Osteoblast (primary cell): Measurements from ENCODE around the gene PHOX2B. TPM values are rescaled to one million over a fixed set of nuclear protein-coding genes. Genes with fewer than 3 reads are reported as not detected.

Experiments used
- DNase-seq: peaks from one replicate; pipeline ENCODE4 v3.0.0; 2011; ENCODE audit warnings: low spot score, mixed read lengths; ENCODE audit not compliant: insufficient read length; ENCODE audit errors: missing footprints
- H2AFZ ChIP-seq: 2 replicates; pipeline ENCODE4 v1.6.0; 2011; ENCODE audit warnings: mild to moderate bottlenecking, low read length
- H3K27ac ChIP-seq: 2 replicates; pipeline ENCODE4 v1.5.1; 2011; ENCODE audit warnings: mild to moderate bottlenecking, low read depth, low read length, moderate library complexity
- H3K27me3 ChIP-seq: 2 replicates; pipeline ENCODE4 v1.6.0; 2012; ENCODE audit warnings: mild to moderate bottlenecking, control low read depth, inconsistent platforms, low read length, moderate library complexity; ENCODE audit not compliant: insufficient read depth
- H3K36me3 ChIP-seq: 2 replicates; pipeline ENCODE4 v1.5.1; 2011; ENCODE audit warnings: mild to moderate bottlenecking, low read length, control low read depth, moderate library complexity; ENCODE audit not compliant: insufficient read depth
- H3K4me1 ChIP-seq: 2 replicates; pipeline ENCODE4 v1.5.1; 2011; ENCODE audit warnings: mild to moderate bottlenecking, low read length, control low read depth, moderate library complexity; ENCODE audit not compliant: insufficient read depth
- H3K4me2 ChIP-seq: 2 replicates; pipeline ENCODE4 v1.6.0; 2011; ENCODE audit warnings: mild to moderate bottlenecking, low read length; ENCODE audit not compliant: insufficient read depth
- H3K4me3 ChIP-seq: fragments of 200-600 bp; sonication (generic); 3 replicates; pipeline ENCODE4 v1.5.1; 2012; ENCODE audit warnings: mild to moderate bottlenecking, low read length, inconsistent platforms; ENCODE audit not compliant: insufficient read depth
- H3K79me2 ChIP-seq: 2 replicates; pipeline ENCODE4 v1.6.0; 2012; ENCODE audit warnings: mild to moderate bottlenecking, low read length, control low read depth, inconsistent platforms; ENCODE audit not compliant: insufficient read depth
- H3K9me3 ChIP-seq: 2 replicates; pipeline ENCODE4 v1.5.1; 2011; ENCODE audit warnings: low read depth, low read length, control low read depth
- H4K20me1 ChIP-seq: 2 replicates; pipeline ENCODE4 v1.6.0; 2012; ENCODE audit warnings: mild to moderate bottlenecking, low read length, control low read depth; ENCODE audit not compliant: insufficient read depth
- CTCF ChIP-seq: IDR thresholded peaks from 2 replicates; pipeline ENCODE4 v1.5.1; 2011; ENCODE audit warnings: mild to moderate bottlenecking, low read depth, low read length, moderate library complexity; ENCODE audit errors: extremely low read depth
- small RNA-seq: library from RNA; depleted of rRNA; stranded (forward); fragments of <200 nt; gene quantifications from one replicate; pipeline ENCODE3, GENCODE V24; 2012
- total RNA-seq: library from RNA; depleted of rRNA; stranded (reverse); fragments of >200 nt; gene quantifications from 2 replicates; pipeline ENCODE4 v1.2.3, GENCODE V29; 2012

The PHOX2B gene
- total RNA-seq, 1 donor, result not detected

- no peaks in the 10 kb centered on the region for H4K20me1 ChIP-seq
- no peak for TF ChIP-seq CTCF
These were observed 45.8 kb downstream of the PHOX2B start for GRCh38 chr4:41702770-41703169.

GRCh38 chr4:41701983-41702382 is 46.5 kb downstream of the PHOX2B start:
- no peaks in the 10 kb centered on the region for H3K36me3 ChIP-seq
- no peaks in the 10 kb centered on the region for H4K20me1 ChIP-seq
- no peak overlapping the region for H3K4me3 ChIP-seq
- H3K4me2 ChIP-seq, result no peak overlapping the region
- no peaks in the 10 kb centered on the region for H3K27me3 ChIP-seq
- H3K4me1 ChIP-seq, result no peaks in the 10 kb centered on the region
- no peak overlapping the region for H3K27ac ChIP-seq
- DNase-seq, result no peak
- no peak overlapping the region for H2AFZ ChIP-seq
- TF ChIP-seq CTCF, result no peak
- no peaks in the 10 kb centered on the region for H3K79me2 ChIP-seq
- no peaks in the 10 kb centered on the region for H3K9me3 ChIP-seq

More at GRCh38 chr4:41702770-41703169, 45.8 kb downstream of the PHOX2B start:
- Histone ChIP-seq H3K27ac (no peak overlapping the region), H3K36me3 (no peaks in the 10 kb centered on the region), H3K79me2 (no peaks in the 10 kb centered on the region), H3K4me1 (no peaks in the 10 kb centered on the region), H3K4me2 (no peak overlapping the region), H3K27me3 (no peaks in the 10 kb centered on the region), H3K4me3 (no peak overlapping the region), H2AFZ (no peak overlapping the region), H3K9me3 (no peaks in the 10 kb centered on the region)
- DNase-seq, result no peak

- Histone ChIP-seq H4K20me1 (no peaks in the 10 kb centered on the region), H3K79me2 (no peaks in the 10 kb centered on the region), H3K9me3 (no peaks in the 10 kb centered on the region), H3K36me3 (no peaks in the 10 kb centered on the region), H3K4me2 (no peak overlapping the region), H3K4me3 (no peak overlapping the region), H3K27ac (no peak overlapping the region), H3K4me1 (no peaks in the 10 kb centered on the region), H2AFZ (no peak overlapping the region), H3K27me3 (no peaks in the 10 kb centered on the region)
- TF ChIP-seq CTCF, result no peak
- DNase-seq, result no peak
These were observed 51.8 kb downstream of the PHOX2B start for GRCh38 chr4:41696763-41697162.

- H3K27ac ChIP-seq, result no peak overlapping the region
- no peaks in the 10 kb centered on the region for H3K9me3 ChIP-seq
- H3K4me1 ChIP-seq, result no peaks in the 10 kb centered on the region
- no peak for DNase-seq
- H4K20me1 ChIP-seq, result no peaks in the 10 kb centered on the region
- H3K27me3 ChIP-seq, result no peaks in the 10 kb centered on the region
- no peak overlapping the region for H3K4me2 ChIP-seq
- no peaks in the 10 kb centered on the region for H3K79me2 ChIP-seq
- TF ChIP-seq CTCF, result no peak
- H3K36me3 ChIP-seq, result no peaks in the 10 kb centered on the region
- no peak overlapping the region for H3K4me3 ChIP-seq
- no peak overlapping the region for H2AFZ ChIP-seq
These were observed 52.4 kb downstream of the PHOX2B start for GRCh38 chr4:41696131-41696530.

Small RNA genes lying within 50 kb of the gene (small RNA-seq; reads per million reads assigned to genes)
- not detected for gene RNU1-49P

Other genes starting within 250 kb of the PHOX2B start
- gene LIMCH1, start 210.6 kb downstream of the PHOX2B start, total RNA-seq, result 6.5 and 9.0 TPM in 2 replicates
- 39.5 and 49.2 TPM in 2 replicates for gene TMEM33, start 186.7 kb upstream of the PHOX2B start, total RNA-seq
- under 0.01 TPM in 2 replicates for gene DCAF4L1, start 233.0 kb upstream of the PHOX2B start, total RNA-seq
- 58.3 and 58.6 TPM in 2 replicates for gene SLC30A9, start 241.8 kb upstream of the PHOX2B start, total RNA-seq